Liver (tissue), 9 donors: Measurements from ENCODE around the gene ING3. TPM values are rescaled to one million over a fixed set of nuclear protein-coding genes. Genes with fewer than 3 reads are reported as not detected.

Experiments
- DNase-seq: peaks from one replicate; pipeline ENCODE4 v3.0.0-alpha.2; 2017; ENCODE audit warnings: low spot score
- H3K27ac ChIP-seq, 2 donors: one replicate each; pipeline ENCODE4 v1.7.0; 2013; ENCODE audit warnings: inconsistent platforms in 2 of 2, low read length in 2 of 2, control low read depth in 1 of 2, low read depth in 1 of 2, mild to moderate bottlenecking in 1 of 2
- H3K27me3 ChIP-seq, 4 donors: one replicate each; pipeline versions ENCODE4 v1.6.1 to v1.7.0; 2013; ENCODE audit warnings: low read length in 3 of 4, inconsistent platforms in 1 of 4, mild to moderate bottlenecking in 1 of 4, moderate library complexity in 1 of 4; ENCODE audit not compliant: control insufficient read depth in 4 of 4, insufficient read depth in 4 of 4
- H3K36me3 ChIP-seq, 4 donors: one replicate each; pipeline versions ENCODE4 v1.6.1 to v1.7.0; 2013; ENCODE audit warnings: low read length in 3 of 4, mild to moderate bottlenecking in 3 of 4, low read depth in 1 of 4, moderate library complexity in 1 of 4; ENCODE audit not compliant: control insufficient read depth in 4 of 4, insufficient read depth in 3 of 4
- H3K4me1 ChIP-seq, 4 donors: one replicate each; pipeline versions ENCODE4 v1.6.1 to v1.7.0; 2013; ENCODE audit warnings: low read length in 3 of 4, mild to moderate bottlenecking in 3 of 4, moderate library complexity in 1 of 4; ENCODE audit not compliant: control insufficient read depth in 4 of 4, insufficient read depth in 4 of 4
- H3K4me3 ChIP-seq, 3 donors: one replicate each; pipeline versions ENCODE4 v1.6.1 to v1.7.0; 2013; ENCODE audit warnings: low read length in 3 of 3, control low read depth in 1 of 3, low read depth in 1 of 3, mild to moderate bottlenecking in 1 of 3
- H3K9ac ChIP-seq, 2 donors: one replicate each; pipeline ENCODE4 v1.7.0; 2013; ENCODE audit warnings: low read length in 2 of 2, mild to moderate bottlenecking in 2 of 2, moderate library complexity in 2 of 2, control low read depth in 1 of 2, low read depth in 1 of 2
- H3K9me3 ChIP-seq, 4 donors: one replicate each; pipeline versions ENCODE4 v1.6.1 to v1.7.0; 2013; ENCODE audit warnings: low read length in 3 of 4; ENCODE audit not compliant: control insufficient read depth in 4 of 4
- EGR1 ChIP-seq, 2 donors: IDR thresholded peaks; 2 replicates each; pipeline ENCODE4 v1.6.1; 2016 to 2018; ENCODE audit warnings: antibody characterized with exemption in 2 of 2, low read depth in 2 of 2
- FOXA1 ChIP-seq: IDR thresholded peaks from 2 replicates; pipeline ENCODE4 v1.6.1; 2016; ENCODE audit warnings: antibody characterized with exemption
- FOXA2 ChIP-seq: IDR thresholded peaks from 2 replicates; pipeline ENCODE4 v1.6.1; 2016; ENCODE audit warnings: antibody characterized with exemption
- GABPA ChIP-seq, 2 donors: IDR thresholded peaks in 1 of 2; conservative IDR thresholded peaks in 1 of 2; 2 replicates each; pipeline ENCODE4 v1.6.1; 2016; ENCODE audit warnings: antibody characterized with exemption in 2 of 2, mild to moderate bottlenecking in 1 of 2, moderate library complexity in 1 of 2
- HNF4A ChIP-seq, 2 donors: conservative IDR thresholded peaks; 2 replicates each; pipeline ENCODE4 v1.6.1; 2016; ENCODE audit warnings: antibody characterized with exemption in 2 of 2, mild to moderate bottlenecking in 2 of 2
- HNF4G ChIP-seq: IDR thresholded peaks from 2 replicates; pipeline ENCODE4 v1.6.1; 2016; ENCODE audit warnings: antibody characterized with exemption
- JUND ChIP-seq, 2 donors: IDR thresholded peaks; 2 replicates each; pipeline ENCODE4 v1.6.1; 2016; ENCODE audit warnings: antibody characterized with exemption in 2 of 2
- NR2F2 ChIP-seq: IDR thresholded peaks from 2 replicates; pipeline ENCODE4 v1.6.1; 2016; ENCODE audit warnings: antibody characterized with exemption
- RAD21 ChIP-seq, 2 donors: IDR thresholded peaks; 2 replicates each; pipeline ENCODE4 v1.6.1; 2016; ENCODE audit warnings: antibody characterized with exemption in 2 of 2, mild to moderate bottlenecking in 2 of 2
- RXRA ChIP-seq, 2 donors: IDR thresholded peaks; 2 replicates each; pipeline ENCODE4 v1.6.1; 2017 to 2018; ENCODE audit warnings: antibody characterized with exemption in 2 of 2, mild to moderate bottlenecking in 1 of 2
- SP1 ChIP-seq: IDR thresholded peaks from 2 replicates; pipeline ENCODE4 v1.6.1; 2018; ENCODE audit warnings: antibody characterized with exemption, mild to moderate bottlenecking
- TAF1 ChIP-seq: conservative IDR thresholded peaks from 2 replicates; pipeline ENCODE4 v1.6.1; 2016; ENCODE audit warnings: antibody characterized with exemption, mild to moderate bottlenecking
- YY1 ChIP-seq: IDR thresholded peaks from 2 replicates; pipeline ENCODE4 v1.6.1; 2016; ENCODE audit warnings: antibody characterized with exemption, mild to moderate bottlenecking
- WGBS: extraction: QIAGEN DNeasy Blood & Tissue Kit; methylation state at CpG from one replicate; pipeline ENCODE4 v1.1.7; 2013; 5-methylcytosine and 5-hydroxymethylcytosine counted together
- polyA plus RNA-seq, 2 donors: library from polyadenylated mRNA; stranded (reverse) in 1 of 2; unstranded in 1 of 2; fragments of 200-250 nt in 1 of 2; fragments of >200 nt in 1 of 2; fragmentation: Nextera tagmentation in 1 of 2; extraction: Ambion mirVana in 1 of 2; gene quantifications; one replicate each; pipeline versions ENCODE4 v1.2.1 to v1.2.3, GENCODE V29; 2013 to 2015
- total RNA-seq, 2 donors: library from RNA; depleted of rRNA; stranded (reverse); fragments of >200 nt; gene quantifications; one replicate each; pipeline ENCODE4 v1.2.3, GENCODE V29; 2014
- TF ChIP-seq, protein P1 (sequence below): IDR thresholded peaks from 2 replicates; pipeline ENCODE4 v1.6.1; 2016; ENCODE audit warnings: antibody characterized with exemption
- TF ChIP-seq, protein P2 (sequence below): fragments of 150-350 bp; IDR thresholded peaks from 2 replicates; pipeline ENCODE4 v1.5.1; 2017; ENCODE audit warnings: improper control_type of control experiment, low read depth, low read length; ENCODE audit not compliant: missing input control
- TF ChIP-seq, protein P3 (sequence below): IDR thresholded peaks from 2 replicates; pipeline ENCODE4 v1.6.1; 2016; ENCODE audit warnings: antibody characterized with exemption, mild to moderate bottlenecking
- TF ChIP-seq, protein P4 (sequence below): IDR thresholded peaks from 2 replicates; pipeline ENCODE4 v1.6.1; 2016; ENCODE audit warnings: antibody characterized with exemption
- donor health status: healthy.
- donor health status: healthy.
- donor health status: healthy.
- donor health status: healthy.
- donor health status: healthy.

Gene ING3
- total and polyA plus RNA-seq, 4 donors = 3.8 to 14.0 (median 10.9) TPM

DNA sequence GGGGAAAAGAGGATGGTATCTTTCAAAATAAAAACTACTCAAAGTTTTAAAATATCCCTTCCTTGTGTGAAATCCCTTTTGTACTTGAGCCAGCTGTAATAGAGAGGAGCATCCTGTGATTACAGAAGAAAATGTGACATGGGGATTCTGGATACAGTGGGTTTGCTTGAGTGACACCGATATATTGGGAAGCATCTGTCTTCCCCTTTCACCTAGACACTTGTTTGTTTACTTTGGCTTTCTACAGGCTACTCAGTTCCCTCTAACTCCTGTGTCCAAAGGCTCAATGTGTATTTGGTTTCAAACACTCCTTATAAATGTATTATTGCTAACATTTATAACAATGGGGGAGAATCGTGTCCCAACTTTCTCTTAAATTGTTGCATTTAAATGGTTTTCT is 62.3 kb downstream of the ING3 start:
- Histone ChIP-seq H3K4me1 (peaks cover 0 to 9% (median 4%) of the 10 kb centered on the region in 4 donors), H3K4me3 (no peak overlapping the region), H3K27ac (no peak overlapping the region), H3K9me3 (no peaks in the 10 kb centered on the region), H3K9ac (no peak overlapping the region), H3K36me3 (peaks cover 0 to 10% (median 2%) of the 10 kb centered on the region in 4 donors), H3K27me3 (no peaks in the 10 kb centered on the region)
- 48% methylated on average over 2 of the region's 2 CpGs for WGBS
- TF ChIP-seq RXRA (IDR thresholded peaks at IDR 0.05) (no peak), SP1 (no peak), GABPA (IDR thresholded peaks at IDR 0.05 in 1 of 2, conservative IDR thresholded peaks at IDR 0.05 in 1 of 2) (no peak), FOXA1 (no peak), RAD21 (IDR thresholded peaks at IDR 0.05) (no peak)
- TF ChIP-seq, protein P1, sequence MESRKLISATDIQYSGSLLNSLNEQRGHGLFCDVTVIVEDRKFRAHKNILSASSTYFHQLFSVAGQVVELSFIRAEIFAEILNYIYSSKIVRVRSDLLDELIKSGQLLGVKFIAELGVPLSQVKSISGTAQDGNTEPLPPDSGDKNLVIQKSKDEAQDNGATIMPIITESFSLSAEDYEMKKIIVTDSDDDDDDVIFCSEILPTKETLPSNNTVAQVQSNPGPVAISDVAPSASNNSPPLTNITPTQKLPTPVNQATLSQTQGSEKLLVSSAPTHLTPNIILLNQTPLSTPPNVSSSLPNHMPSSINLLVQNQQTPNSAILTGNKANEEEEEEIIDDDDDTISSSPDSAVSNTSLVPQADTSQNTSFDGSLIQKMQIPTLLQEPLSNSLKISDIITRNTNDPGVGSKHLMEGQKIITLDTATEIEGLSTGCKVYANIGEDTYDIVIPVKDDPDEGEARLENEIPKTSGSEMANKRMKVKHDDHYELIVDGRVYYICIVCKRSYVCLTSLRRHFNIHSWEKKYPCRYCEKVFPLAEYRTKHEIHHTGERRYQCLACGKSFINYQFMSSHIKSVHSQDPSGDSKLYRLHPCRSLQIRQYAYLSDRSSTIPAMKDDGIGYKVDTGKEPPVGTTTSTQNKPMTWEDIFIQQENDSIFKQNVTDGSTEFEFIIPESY = no peak
- no peak for DNase-seq

DNA sequence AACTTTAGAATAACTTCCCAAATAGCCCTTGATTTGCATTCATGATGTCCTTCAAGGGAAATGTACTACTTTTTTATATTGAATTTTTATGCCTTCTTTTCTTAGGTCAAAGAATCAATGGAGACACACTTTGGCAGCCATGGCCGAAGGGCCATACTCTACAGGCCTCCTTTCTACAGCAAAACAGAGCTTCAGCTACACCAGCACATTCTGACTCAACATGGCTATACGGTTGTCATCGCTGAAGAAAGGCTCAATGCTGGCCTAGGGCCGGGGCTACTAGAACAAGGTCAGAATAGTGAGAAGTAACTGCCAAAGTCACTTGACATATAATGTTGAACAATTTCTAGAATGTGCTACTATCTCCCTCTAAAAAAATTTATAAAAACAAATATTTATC is 65.0 kb downstream of the ING3 start:
- no peak overlapping the region for H3K27ac ChIP-seq
- H3K4me1 ChIP-seq = peaks cover 0 to 13% (median 6%) of the 10 kb centered on the region in 4 donors
- peaks cover 0 to 10% (median 4%) of the 10 kb centered on the region in 4 donors for H3K36me3 ChIP-seq
- H3K4me3 ChIP-seq = no peak overlapping the region
- no peaks in the 10 kb centered on the region for H3K9me3 ChIP-seq
- H3K27me3 ChIP-seq = no peaks in the 10 kb centered on the region
- H3K9ac ChIP-seq = no peak overlapping the region
- WGBS = 88% methylated on average over 4 of the region's 4 CpGs
- DNase-seq = no peak
- TF ChIP-seq YY1 = peak; percentile 38
- TF ChIP-seq FOXA2 = no peak
- no peak for TF ChIP-seq HNF4A (conservative IDR thresholded peaks at IDR 0.05)
- no peak for TF ChIP-seq FOXA1

DNA sequence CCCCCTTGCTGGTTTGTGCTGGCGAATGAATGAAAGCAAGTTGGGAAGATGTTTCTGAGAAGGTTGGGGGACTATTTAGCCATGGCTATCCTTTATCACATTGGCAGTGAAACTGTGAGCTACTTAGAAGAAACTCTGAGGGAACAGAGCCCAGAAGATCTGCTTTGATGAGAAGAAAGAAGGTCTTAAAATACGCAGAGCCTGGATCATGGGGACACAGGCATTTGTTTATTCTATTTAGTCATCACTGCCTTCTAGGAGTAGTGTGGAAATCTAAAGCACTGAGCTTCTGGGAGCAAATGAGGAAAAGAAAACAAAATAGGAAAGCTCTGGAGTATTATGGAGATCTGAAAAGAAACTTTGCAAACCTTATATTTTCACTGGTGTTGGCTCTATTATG is 66.4 kb downstream of the ING3 start:
- Histone ChIP-seq H3K4me1 (peaks cover 0 to 22% (median 11%) of the 10 kb centered on the region in 4 donors), H3K9ac (no peak overlapping the region), H3K36me3 (peaks cover 0 to 10% (median 4%) of the 10 kb centered on the region in 4 donors), H3K27me3 (no peaks in the 10 kb centered on the region), H3K4me3 (no peak overlapping the region), H3K9me3 (no peaks in the 10 kb centered on the region), H3K27ac (no peak overlapping the region)
- no peak for TF ChIP-seq EGR1 (IDR thresholded peaks at IDR 0.05; ENCODE audit: low read depth in 2 of 2)
- TF ChIP-seq, protein P2, sequence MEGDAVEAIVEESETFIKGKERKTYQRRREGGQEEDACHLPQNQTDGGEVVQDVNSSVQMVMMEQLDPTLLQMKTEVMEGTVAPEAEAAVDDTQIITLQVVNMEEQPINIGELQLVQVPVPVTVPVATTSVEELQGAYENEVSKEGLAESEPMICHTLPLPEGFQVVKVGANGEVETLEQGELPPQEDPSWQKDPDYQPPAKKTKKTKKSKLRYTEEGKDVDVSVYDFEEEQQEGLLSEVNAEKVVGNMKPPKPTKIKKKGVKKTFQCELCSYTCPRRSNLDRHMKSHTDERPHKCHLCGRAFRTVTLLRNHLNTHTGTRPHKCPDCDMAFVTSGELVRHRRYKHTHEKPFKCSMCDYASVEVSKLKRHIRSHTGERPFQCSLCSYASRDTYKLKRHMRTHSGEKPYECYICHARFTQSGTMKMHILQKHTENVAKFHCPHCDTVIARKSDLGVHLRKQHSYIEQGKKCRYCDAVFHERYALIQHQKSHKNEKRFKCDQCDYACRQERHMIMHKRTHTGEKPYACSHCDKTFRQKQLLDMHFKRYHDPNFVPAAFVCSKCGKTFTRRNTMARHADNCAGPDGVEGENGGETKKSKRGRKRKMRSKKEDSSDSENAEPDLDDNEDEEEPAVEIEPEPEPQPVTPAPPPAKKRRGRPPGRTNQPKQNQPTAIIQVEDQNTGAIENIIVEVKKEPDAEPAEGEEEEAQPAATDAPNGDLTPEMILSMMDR = no peak
- TF ChIP-seq, protein P3, sequence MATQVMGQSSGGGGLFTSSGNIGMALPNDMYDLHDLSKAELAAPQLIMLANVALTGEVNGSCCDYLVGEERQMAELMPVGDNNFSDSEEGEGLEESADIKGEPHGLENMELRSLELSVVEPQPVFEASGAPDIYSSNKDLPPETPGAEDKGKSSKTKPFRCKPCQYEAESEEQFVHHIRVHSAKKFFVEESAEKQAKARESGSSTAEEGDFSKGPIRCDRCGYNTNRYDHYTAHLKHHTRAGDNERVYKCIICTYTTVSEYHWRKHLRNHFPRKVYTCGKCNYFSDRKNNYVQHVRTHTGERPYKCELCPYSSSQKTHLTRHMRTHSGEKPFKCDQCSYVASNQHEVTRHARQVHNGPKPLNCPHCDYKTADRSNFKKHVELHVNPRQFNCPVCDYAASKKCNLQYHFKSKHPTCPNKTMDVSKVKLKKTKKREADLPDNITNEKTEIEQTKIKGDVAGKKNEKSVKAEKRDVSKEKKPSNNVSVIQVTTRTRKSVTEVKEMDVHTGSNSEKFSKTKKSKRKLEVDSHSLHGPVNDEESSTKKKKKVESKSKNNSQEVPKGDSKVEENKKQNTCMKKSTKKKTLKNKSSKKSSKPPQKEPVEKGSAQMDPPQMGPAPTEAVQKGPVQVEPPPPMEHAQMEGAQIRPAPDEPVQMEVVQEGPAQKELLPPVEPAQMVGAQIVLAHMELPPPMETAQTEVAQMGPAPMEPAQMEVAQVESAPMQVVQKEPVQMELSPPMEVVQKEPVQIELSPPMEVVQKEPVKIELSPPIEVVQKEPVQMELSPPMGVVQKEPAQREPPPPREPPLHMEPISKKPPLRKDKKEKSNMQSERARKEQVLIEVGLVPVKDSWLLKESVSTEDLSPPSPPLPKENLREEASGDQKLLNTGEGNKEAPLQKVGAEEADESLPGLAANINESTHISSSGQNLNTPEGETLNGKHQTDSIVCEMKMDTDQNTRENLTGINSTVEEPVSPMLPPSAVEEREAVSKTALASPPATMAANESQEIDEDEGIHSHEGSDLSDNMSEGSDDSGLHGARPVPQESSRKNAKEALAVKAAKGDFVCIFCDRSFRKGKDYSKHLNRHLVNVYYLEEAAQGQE = no peak
- TF ChIP-seq, protein P4, sequence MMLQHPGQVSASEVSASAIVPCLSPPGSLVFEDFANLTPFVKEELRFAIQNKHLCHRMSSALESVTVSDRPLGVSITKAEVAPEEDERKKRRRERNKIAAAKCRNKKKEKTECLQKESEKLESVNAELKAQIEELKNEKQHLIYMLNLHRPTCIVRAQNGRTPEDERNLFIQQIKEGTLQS = no peak
- TF ChIP-seq RXRA (IDR thresholded peaks at IDR 0.05) = no peak
- TF ChIP-seq TAF1 = no peak
- TF ChIP-seq HNF4G = no peak
- TF ChIP-seq NR2F2 = no peak
- TF ChIP-seq YY1 = no peak
- TF ChIP-seq JUND (IDR thresholded peaks at IDR 0.05) = no peak
- no peak for TF ChIP-seq FOXA2
- no peak for TF ChIP-seq RAD21 (IDR thresholded peaks at IDR 0.05)
- TF ChIP-seq FOXA1 = no peak
- DNase-seq = no peak
- 90% methylated on average over 2 of the region's 2 CpGs for WGBS
